SK-N-MC (cell line): Measurements from ENCODE around the gene DNER.

Source experiments
- EZH2 ChIP-seq: fragments of 200-600 bp; sonication (generic); IDR thresholded peaks from one replicate; pipeline ENCODE4 v1.6.1; 2017; ENCODE audit warnings: antibody characterized with exemption
- POLR2AphosphoS5 ChIP-seq: IDR thresholded peaks from 2 replicates; pipeline ENCODE4 v1.6.1; 2012; ENCODE audit warnings: mild to moderate bottlenecking, low read depth, low read length, borderline replicate concordance

- TF ChIP-seq EZH2 (no peak), POLR2AphosphoS5 (no peak)
These were observed 143.1 kb downstream of the DNER start for GRCh38 chr2:229571243-229571642.
